Retina (tissue), 1 donor: Measurements from ENCODE around the gene AGAP2.

Experiments used
- DNase-seq: peaks from one replicate; pipeline ENCODE4 v3.0.0-alpha.2; 2016

Gene AGAP2

DNA sequence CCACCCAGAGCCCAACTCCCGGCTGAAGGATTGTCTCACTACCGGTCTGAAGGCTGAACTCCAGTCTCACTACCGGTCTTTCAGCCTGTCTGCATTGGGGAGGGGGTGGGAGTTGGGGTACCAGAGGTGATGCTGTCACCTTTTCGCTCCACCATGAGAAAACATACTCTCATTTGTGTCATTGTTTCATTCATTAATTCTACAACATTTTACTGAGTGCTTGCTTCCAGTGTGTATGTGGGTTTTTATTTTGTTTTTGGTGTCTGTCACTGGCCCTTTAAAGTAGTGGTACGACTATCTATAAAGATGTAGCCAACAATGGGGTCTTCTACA lies 14.1 kb upstream of the AGAP2 start:
- DNase-seq = no peak

DNA sequence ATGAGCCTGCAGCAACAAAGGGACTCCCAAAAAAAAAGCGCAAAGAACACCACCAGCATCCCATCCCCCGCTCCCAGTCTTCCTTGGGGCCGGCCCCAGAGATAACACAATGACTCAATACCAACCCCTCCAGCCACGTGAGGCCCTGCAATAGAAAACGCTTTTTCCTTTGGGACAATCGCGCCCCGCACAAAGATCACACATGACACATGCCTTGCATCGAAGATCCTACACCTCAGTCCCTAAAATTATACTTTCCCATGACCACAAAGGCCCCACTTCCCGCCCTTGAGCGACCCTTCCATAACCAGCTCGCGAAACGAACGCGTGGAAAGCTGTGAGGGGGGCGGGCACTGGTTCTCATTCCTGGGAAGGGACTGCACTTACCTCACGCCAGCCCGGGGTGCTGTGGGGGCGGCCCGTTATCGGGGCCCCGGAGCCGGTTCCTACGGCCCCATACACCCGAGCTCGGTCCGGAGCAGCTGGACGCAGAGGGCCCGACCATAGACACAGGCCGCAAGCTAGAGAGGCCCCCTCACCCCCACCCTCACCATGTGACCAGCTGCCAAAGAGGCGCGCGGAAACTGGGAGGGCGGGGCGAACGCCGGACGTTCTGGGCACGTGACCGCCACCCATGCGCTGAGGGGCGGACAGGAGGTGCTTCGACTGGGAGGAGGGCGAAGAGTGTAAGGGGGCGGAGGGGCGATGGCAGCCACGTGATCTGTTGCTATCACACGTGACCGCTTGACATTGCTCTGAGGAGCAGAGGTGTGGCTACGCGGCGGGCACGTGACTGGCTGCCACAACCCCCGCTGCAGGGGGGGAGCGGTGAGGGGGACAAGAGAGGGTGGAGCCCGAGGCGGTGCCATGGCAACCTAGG lies 13.5 kb upstream of the AGAP2 start, which contains the start of gene CDK4:
Gene CDK4, minus strand, starts transcription at position 523 of the 880 bp plus-strand sequence. CDS start 593 bp downstream, outside the sequence.
- DNase-seq = peak; percentile 99

DNA sequence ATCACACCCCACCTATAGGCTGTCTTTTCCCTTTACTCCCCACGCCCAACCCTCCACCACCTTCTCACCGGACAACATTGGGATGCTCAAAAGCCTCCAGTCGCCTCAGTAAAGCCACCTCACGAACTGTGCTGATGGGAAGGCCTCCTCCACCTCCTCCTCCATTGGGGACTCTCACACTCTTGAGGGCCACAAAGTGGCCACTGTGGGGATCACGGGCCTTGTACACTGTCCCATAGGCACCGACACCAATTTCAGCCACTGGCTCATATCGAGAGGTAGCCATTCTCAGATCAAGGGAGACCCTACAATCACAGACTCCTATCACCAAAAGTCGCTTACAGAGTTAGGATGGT lies 12.9 kb upstream of the AGAP2 start:
- DNase-seq = no peak

DNA sequence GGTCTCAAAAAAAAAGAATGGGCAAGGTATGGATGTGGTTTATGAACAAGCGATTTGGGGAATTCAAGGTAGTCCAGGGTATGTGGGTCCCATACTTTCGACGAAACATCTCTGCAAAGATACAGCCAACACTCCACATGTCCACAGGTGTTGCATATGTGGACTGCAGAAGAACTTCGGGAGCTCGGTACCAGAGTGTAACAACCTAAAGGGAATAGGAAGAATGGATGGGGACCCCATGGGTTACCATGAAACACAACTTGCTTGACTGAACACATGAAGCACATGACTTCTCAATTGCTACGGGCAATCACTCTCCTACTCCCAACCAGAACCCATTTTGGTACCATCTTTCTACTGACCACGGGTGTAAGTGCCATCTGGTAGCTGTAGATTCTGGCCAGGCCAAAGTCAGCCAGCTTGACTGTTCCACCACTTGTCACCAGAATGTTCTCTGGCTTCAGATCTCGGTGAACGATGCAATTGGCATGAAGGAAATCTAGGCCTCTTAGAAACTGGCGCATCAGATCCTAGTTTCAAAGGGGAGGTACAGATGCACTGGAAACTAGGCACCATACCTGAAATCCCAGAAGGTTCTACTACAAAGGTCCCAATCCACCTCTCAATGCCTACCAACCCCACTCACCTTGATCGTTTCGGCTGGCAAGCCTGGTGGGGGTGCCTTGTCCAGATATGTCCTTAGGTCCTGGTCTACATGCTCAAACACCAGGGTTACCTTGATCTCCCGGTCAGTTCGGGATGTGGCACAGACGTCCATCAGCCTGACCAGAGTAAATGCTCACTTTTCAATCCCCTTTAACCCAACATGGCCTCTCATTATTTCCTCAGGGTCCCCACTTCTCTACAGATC lies 12.3 kb upstream of the AGAP2 start:
- no peak for DNase-seq

DNA sequence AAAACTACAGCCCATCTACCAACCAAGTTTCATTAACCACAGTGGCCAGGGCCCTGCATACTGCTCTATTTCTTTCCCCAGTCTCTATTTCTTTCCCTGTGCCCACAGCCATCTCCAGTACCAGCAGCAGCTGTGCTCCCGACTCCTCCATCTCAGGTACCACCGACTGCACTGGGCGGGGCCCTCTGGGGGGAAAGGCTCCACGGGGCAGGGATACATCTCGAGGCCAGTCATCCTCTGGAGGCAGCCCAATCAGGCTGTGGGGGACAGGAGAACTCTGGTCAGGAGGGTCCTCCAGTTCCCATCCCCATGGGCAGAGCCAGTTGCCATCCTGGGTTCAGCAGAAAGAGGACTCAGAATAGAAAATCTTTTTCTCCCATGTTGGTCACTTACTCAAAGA lies 10.5 kb upstream of the AGAP2 start:
- DNase-seq = no peak

DNA sequence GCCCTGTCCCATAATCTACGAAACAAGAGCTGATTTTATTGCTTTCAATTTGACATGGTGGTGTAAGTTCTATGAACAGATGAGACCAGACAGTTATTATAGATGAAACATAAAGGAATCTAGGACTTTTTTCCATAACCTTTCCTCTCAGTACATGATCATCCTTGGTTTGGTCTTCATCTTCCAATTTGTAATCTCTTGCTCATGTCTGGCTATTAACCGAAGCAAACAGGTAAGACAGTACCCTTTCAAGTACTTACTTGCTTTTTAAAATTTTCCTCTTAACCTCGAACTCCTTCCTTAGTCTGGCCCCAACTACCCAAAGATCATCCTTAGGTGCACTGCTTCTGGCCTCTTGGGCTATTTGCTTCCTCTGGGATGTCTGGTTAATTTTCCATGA lies 7.5 kb upstream of the AGAP2 start:
- DNase-seq = no peak

DNA sequence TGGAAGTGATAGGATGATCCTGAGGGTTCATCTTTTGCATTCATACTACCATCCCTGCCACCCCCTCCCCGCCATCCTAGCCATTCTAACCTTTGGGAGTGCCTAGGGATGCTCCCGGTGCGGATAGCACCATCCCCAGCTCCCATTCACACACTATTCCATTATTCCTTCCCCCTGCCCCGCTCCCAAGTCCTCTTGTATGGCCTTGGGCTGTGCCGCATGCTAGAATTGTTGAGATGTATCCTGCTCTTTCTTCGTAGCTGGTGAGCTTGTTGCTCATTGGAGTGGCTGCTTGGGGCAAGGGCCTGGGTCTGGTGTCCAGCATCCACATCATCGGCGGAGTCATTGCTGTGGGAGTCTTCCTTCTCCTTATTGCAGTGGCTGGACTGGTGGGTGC lies 6.9 kb upstream of the AGAP2 start:
- no peak for DNase-seq

DNA sequence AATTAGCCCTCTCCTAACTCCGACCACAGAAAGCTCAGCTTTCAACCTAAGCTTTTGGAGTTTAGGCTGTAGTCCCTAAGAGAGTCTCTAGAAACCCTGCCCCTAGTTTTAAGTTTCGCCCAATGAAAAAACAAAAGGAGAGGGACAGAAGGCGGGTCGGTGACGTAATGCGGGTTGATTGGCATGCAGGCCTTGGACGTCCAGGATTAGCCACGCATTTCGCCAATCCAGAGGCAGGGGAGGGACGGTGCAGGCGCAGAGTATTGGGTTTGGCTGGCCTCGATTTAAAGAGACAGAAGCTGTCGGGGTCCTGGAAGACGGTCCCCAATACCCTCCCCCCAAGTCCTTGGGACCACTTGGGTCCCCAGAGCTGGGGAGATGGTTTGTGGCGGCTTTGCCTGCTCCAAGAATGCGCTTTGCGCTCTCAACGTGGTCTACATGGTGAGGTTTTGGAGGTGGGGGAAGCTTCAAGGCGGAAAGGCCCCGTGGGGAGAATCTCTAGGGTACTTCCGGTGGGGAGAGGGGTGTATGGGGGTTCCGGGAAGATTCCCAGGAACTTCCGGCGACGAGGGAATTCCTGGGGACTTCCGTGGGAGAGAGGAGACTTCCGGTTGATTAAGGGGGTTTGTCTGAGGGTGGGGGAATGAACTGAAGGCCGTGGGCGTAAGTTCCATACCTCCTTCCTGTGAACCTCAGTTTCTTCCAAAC lies 6.4 kb upstream of the AGAP2 start, which contains the start of gene TSPAN31:
Gene TSPAN31, plus strand, starts transcription at position 263 of the 708 bp plus-strand sequence. Its CDS starts 116 bp downstream, at position 379.
- DNase-seq = peak; percentile 97

DNA sequence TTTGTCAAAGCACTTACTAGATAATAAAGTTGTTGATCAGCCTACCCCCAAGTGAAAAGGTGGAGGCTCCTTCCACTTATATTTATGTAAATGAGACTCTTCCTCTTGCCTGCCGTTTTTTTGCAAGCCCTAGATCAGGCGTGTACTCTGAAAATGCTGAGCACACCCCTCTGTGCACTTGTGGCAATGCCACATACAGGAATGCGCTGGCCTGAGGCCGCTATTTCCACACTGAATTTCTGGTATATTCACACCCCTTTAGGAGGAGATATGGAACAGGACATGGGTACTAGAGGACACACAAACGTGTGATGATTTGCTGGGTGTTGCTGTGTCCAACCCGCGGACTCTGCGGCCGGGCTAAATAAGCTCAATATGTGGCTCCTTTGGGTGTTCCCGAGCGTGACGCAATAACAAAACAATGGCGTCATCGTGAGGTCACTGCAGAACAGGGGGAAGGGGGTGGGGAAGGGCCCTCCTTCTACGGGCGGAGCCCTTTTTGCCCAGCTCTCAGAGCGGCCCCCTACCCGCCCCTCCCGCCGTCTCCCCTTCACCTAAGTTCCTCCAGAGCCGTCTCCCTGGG lies 5.7 kb upstream of the AGAP2 start:
- no peak for DNase-seq

DNA sequence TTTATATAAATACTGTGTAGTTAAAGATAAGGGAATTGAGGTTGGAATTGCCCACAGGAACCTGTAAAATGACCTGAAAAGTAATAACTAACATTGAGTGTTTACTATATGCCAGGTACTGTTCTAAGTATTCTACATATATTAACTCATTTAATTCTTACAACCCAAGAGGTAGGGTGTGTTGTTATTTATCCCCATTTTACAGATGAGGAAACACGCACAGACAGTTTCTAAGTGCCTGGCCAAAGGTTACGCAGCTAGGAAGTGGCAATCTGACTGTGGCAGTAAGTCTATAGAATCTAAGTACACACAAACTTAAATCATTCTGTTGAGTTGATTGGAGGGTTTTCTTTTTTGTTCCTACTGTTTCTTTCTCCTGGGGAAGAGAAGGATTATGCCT lies 5.2 kb upstream of the AGAP2 start:
- no peak for DNase-seq

DNA sequence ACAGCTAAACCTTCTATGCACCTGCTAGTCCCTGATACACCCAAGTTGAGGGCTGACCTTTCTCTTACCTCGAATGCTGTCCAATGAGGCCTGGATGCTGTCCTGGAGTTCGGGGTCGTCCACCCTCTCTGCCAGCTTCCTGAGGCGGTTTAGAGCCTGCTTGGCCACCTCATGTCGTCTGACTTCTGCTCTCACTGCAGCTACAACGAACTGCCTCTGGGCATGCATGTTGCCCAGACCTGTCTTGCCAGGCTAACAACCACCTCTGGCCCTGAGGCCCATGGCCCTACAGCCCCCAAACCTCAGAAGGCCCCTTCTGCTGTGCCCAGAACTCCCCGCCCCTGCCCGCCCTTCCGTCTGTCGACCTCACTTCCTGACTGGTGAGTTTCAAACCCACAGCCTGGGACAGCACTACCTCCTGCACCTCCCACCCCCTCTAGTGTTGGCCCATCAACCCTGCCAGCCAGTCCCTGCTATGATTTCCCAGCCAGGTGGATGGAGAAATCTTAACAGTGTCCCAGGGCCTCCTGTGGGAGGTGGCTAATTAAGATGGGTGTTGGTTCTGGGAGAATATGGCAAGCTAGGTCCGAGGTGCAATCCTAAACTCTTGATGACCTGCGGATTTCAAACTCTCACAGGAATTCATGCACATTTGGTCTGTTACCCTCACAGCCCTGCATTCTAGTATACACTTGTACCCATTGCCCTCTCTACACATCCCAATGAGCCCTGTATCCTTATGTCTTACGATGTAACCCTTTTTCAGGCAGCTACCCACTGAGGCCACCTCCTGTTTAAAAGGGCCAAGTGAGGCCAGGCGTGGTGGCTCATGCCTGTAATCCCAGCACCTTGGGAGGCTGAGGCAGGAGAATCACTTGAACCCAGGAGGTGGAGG lies 3.5 kb upstream of the AGAP2 start:
- DNase-seq = no peak

DNA sequence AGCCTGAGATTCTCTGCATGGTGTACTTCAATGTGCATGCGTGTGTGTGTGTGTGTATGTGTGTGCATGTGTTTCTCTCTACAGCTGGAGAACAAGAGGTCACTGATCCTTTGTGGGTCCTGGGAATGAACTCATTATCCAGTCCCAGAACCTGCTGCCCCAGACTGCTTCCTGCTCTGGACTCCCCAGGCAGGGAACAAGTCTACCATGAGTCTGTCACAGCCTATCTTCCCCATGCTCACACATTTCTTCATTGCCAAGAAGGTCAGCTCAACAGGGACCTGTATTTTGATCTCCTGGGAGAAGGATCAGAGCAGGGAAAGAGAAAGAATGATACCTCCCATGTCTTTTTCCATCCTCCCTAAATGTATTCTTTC lies 2.9 kb upstream of the AGAP2 start:
- DNase-seq = no peak

DNA sequence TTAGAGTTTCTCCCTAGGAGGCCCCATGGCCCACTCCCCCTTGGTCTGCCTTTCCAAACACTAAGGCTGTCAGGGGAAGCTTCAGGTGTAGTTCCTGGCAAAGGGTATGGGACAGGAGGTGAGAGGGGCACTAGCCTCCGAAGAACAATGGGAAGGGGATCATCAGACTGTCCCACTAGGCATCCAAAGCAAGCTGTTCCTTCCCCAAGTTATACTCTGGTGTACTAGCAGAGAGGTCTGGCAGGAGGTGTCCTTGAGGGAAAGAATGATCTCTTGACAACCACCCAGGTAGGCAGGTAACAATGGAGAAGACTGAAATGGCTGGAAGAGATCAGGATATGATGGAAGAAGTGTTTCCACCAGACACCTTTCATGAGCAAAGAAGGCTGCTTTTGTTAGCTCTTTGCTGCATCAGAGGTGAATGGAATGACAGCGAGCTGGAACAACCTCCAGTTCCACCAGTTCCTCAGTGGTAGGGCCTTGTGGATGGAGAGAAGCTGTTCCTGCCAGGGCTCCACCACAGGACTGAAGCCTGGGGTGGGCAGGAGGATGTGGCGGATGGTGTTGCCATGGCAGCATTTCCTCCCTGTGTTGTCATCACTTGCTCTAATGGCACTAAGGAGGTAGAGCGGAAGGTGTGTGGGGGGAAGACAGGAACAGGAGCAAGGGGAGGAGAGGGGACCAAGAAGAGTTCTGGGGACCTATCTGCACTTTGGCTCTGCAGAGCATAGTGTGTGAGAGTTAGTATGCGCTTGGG lies 2.3 kb upstream of the AGAP2 start:
- DNase-seq = no peak

DNA sequence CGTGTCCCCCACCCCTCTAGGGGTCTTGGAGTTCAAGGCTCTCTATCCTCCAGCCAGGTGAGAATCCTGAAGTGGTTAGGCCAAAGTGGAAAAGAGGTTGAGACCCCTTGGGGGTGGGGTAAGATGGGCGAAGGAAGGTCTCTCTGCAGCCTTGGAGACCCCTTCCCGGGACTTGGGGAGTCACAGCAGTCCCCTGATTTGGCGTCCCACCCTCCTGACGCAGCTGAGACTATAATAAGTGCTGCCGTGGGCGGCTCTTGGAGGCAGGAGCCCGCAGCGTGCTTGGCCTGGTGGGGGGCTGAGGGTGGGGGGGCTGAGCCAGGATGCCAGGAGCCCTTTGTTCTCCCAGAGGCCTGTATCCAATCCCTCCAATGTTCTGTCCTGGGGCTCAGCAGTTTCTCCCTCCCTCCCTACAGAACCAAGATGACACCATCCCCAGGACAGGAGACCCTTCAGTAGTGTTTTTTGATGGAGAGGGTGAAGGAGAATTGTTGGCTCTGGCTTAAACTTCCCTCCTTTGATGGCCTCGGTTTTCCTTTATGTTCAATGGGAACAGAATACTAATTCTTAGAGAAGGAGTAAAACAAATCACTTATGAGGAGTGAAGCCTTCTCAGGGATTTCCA lies 1.5 kb upstream of the AGAP2 start:
- no peak for DNase-seq

DNA sequence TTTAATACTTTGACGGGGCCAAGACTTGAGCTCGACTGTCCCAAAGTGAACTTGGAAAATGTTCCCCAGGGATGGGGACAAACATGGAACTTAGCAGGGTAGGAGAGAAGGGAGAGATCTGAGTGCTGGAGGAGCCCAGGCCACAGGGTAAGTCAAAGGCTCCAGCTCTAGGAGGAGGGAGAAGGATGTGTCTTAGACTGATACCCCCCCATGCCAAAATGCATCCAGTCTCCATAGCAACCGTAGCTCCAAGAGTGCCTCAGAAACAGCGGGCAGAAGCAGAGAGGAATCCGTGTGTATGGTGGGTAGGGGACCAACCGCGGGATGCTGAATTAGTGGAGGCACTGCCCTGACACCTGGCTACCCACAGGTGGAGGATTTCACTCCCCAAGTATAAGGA lies 845 bp upstream of the AGAP2 start:
- no peak for DNase-seq

DNA sequence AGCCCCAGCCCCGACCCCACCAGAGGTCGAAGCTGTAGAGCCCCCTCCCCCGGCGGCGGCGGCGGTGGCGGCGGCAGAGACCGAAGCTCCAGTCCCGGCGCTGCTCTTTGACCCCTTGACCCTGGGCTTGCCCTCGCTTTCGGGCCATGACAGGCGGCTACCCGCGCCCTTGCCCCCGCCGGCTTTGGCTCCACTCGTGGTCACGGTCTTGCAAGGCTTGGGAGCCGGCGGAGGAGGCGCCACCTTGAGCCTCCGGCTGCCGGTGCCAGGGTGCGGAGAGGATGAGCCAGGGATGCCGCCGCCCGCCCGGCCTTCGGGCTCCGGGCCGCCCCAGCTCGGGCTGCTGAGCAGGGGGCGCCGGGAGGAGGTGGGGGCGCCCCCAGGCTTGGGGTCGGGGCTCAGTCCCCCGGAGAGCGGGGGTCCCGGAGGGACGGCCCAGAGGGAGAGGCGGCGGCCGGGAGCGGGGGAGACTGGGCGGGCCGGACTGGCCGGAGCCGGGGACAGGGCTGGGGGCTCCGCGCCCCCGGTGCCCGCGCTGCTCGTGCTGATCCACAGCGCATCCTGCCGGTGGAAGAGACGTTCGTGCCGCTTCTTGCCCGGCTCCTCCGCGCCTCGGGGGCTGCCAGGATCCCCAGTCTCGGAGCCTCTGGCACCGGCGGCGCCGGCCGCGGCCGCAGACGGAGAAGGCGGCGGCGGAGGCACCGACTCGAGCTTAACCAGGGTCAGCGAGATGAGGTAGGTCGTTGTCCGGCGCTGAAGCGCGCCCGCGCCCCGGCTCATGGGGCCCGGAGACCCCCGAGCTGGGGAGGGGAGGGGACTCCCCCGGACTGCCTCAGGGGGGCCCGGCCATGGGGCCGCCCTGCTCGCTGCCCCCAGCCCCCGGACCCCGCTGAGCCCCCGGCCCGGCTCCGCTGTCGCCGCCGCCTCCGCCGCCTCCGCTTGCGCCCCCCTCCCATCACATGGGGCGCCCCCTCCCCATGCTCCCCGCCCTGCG lies 778 bp downstream of the AGAP2 start:
- DNase-seq = peak; percentile 70

DNA sequence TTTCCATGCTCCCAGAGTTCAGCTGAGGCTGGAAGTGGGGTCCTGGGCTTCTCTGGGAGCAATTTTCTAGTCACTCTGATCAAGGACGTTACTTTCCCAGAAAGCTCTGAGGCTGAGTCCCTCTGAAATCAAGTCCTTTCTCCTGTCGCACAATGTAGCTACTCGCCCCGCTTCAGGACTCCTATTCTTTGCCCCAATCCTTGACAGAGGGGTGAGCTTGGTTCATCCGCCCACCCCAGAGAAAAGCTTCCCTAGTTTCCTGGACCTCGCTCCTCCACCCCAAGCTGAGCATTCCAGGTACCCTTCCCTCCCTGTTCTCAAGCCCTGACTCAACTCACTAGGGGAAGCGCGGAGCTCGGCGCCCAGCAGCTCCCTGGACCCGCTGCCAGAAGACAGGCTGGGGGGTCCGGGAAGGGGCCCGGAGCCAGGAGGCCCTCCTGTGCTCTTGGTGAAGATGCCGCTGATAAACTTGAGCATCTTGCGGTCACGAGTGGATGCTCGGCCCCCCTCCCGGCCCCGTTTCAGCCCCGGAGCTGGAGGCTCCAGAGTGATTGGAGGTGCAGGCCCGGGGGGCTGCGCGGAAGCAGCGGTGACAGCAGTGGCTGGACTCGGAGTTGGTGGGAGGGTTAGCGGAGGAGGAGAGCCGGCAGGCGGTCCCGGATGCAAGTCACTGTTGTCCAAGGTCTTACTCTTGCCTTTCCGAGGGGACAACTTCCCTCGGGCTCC lies 1.6 kb downstream of the AGAP2 start:
- DNase-seq = peak; percentile 45

DNA sequence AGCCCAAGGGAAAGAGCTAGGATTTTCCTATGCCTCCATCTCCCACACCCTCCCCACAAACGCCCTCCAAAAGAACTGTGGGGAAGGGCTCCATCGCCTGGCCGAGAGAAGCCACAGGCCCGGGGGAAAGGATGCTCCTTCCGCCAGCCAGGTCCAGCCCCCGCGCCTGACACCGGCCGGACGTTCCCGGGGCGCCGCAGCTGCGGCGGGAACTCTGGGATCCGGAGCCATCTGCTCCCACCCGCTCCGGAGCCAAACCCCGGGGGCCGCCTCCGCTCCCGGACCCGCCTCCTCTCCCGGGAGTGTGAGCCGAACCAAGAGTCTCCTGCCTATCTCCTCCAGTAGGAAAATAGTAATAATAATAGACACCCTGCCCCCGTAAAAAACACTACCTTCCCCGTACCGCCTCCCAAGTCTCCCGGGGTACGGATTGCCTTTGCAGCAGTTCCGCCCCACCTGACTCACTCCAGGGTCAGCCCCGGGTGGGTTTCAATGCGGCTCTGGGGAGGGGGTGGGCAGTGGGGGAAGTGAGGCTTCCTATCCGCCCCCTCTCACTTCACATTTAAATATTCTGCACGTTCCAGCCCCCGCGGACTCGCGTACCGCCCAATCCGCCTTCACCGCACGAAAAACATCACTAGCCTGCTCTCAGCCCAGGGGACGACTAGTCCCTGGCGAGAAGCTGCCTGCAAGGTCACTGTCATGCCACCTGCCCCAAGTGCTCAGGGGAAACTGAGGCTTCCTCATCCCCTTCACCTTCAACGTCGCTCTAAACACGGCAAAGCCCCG lies 2.4 kb downstream of the AGAP2 start:
- peak; percentile 73 for DNase-seq
